ENCODE data around the gene PIK3R6.
A peak's percentile ranks its signal among the peaks of the same experiment; 100 is the strongest.

The PIK3R6 gene

GRCh38 chr17:8867361-8867981, at the start of gene PIK3R6:
TSS of gene PIK3R6 (minus strand) at chr17:8867674. CDS start at chr17:8849794, 17,880 bp downstream.
- DNase-seq (ENCODE audit: low read depth) = no peak

DNA sequence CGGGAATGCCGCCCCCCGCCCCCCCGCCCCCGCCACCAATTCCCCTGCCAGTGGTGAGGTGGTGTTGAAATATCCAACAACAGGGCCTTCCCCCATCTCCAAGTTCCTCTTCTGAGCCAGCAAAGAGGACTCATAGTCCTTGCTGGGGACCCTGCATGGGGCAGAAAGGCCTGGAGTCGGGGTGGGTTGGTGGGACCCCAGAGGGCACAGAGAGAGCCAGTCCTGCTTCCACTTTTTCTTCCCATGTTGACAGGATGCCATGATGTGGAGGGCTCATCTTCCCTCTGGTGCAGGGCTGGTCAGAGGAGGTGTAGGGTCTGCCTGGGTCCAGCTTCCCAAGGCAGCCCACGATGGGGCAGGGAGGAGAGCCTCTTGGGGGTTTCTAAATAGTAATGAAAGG, 49.0 kb upstream of the PIK3R6 start:
- DNase-seq (ENCODE audit: low read depth) = no peak

DNA sequence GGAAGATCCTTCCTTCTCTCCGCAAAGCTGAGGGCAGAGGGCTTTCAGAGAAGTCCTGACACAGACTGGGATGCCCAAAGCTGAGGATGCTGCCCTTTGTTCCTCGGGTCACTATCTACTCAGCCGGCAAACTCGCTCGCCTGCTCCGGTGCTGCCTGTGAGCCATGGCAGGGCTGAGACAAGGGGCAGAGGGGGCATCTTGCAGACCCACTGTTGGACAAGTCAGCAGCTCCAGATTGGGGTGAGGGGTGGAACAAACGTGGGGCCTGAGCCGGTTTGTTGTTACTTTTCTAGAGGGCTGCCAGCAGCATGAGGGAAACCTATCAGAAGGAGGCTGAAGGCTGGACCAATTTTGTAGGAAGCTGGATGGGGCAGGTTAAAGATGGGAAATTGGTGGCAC, 47.1 kb upstream of the PIK3R6 start:
- DNase-seq (ENCODE audit: low read depth) = no peak

DNA sequence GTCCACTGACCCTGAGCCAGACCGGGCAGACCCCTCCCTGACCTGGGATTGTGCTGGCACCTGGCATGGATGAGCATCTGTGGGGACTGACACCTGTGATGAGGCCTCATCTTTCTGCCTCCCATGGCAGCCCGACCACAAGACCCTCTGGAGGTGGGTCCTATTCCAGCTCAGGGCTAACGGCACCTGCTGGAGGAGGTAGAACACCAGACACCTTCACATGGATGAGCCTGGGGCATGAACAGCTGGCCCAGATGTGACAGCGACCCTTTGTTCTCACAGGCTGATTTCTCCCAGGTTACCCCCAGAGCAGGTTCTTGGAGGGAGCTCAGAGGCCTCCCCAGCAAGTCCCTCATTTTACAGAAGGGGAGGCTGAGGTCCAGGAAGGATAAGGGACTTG, 46.4 kb upstream of the PIK3R6 start:
- no peak for DNase-seq (ENCODE audit: low read depth)

GRCh38 chr17:8913091-8913490, 45.6 kb upstream of the PIK3R6 start:
- no peak for DNase-seq (ENCODE audit: low read depth)

DNA sequence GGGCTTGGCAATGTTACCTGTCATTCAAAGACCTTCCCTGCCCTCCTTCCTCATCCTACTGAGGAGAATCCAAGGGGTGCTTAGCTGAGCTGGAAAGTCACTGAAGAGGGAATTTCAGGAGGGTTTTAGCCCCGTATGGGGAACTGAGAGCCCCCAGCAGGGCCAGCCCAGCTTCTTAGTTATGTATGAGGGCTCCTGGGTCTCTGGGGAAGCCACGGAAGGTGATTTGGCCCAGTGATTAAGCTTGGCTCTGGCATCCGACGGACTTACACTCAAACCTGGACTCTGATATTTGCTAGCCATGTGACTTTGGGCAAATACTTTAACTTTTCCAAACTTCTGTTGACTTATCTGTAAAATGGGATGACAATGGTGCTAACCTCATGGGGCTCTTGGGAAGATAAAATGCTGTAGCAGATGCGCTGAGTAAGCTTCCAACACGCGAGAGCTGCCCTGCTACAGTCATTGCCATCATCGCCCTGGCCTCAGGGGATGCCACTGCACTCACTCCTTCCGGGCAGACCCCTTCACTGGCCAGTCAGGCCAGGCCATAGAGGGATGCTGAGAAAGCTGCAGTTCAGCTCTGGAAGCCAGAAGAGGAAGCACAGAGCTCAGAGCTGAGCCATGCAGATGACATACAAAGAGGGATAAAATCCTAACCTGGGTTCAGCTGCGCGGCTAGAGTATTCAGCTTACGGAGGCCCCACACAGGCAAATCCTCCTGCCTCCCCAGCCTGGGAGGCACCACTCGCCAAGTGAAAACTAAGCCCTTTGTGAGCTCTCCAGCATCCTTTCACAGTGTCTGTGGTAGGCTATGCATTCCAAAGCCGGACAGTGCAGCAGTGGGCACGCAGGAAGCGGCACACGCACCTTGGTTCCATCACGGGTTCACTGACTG, 44.9 kb upstream of the PIK3R6 start:
- DNase-seq (ENCODE audit: low read depth) = no peak

DNA sequence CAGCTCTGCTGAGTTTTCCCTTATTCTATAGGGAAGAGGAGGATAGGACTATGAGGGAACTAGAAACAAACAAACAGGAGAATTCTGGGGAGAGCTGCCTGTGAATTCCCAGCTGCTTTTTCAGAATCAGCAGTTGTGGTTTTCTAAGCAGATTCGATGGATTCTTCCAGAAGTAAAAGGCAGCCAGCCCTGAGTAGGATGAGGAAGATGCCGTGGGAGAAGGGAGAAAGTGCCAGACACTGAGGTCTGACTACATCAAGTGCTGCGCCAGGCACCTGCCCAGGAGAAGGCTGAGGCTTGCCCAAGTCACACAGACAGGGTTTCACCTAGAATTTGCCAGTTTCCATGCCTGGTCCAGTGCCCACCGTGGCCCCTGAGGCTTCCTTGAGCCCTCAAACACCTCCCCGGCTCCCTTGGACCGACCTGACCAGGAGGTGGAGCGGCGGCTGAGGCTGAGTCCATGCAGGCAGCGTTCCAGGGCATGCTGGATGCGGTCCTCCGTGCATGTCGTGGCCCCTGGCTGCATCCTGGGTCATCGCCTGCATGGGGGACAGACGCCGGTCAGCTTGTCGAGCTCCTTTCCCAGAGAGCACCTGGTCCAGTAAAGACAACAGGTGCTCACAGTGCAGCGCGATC, 43.6 kb upstream of the PIK3R6 start:
- DNase-seq (ENCODE audit: low read depth) = no peak

GRCh38 chr17:8909586-8910270, 42.3 kb upstream of the PIK3R6 start:
- no peak for DNase-seq (ENCODE audit: low read depth)

DNA sequence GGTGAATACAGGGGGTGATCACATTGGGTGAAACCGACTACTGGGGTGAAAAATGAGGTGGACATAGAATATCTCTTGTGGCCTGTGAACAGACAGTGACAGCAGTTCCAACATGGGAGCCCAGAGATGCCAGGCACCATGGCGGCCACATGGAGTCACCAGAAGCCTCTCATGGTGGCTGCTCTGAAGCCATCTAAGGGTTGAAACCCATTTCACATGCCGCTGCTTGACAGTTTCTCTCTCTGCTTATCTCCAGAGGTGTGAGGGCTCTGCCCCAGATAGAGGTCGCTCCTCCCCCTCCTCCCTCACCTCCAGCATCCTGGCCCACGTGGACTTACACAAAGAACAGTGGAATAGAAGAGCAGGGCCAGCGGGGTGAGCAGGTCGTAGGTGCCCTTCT, 37.9 kb upstream of the PIK3R6 start:
- DNase-seq (ENCODE audit: low read depth) = no peak

DNA sequence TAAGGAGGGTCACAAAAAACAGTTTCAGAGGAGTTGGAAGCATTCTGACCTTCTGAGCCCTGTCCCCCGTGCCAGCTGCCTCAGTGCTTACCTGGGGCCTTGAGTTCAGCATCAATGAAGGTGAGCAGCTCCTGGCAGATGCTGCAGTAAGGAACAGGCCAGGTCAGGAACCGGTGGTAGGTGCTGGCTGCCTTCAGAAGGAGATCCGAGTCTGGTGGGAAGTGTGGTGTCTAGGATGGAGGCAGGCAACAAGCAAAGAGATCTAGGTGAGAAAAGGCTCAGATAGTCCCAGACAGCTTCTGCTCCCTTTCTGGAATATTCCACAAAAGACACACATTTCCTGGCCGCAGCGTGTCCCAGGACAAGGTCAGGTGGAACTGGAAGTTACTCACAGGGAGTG, 37.2 kb upstream of the PIK3R6 start:
- no peak for DNase-seq (ENCODE audit: low read depth)

DNA sequence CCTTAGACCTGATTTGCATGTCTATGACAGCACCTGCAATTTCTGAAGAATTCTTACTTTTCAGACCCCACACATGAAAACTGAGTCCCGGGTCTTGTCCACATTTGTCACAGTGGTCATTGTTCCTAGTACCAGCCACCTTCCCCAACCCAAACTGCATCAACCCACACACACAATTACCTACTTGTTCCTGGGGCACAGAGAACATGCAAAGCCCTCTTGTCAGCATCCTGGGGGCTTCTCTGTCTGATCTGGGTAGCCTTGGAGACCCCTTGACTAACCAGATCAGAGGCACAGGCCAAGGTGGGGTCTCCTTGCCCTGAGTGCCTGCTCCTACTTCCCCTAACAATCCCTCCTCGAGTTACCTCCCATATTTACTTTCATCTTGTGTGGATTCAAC, 36.7 kb upstream of the PIK3R6 start:
- DNase-seq (ENCODE audit: low read depth) = no peak

DNA sequence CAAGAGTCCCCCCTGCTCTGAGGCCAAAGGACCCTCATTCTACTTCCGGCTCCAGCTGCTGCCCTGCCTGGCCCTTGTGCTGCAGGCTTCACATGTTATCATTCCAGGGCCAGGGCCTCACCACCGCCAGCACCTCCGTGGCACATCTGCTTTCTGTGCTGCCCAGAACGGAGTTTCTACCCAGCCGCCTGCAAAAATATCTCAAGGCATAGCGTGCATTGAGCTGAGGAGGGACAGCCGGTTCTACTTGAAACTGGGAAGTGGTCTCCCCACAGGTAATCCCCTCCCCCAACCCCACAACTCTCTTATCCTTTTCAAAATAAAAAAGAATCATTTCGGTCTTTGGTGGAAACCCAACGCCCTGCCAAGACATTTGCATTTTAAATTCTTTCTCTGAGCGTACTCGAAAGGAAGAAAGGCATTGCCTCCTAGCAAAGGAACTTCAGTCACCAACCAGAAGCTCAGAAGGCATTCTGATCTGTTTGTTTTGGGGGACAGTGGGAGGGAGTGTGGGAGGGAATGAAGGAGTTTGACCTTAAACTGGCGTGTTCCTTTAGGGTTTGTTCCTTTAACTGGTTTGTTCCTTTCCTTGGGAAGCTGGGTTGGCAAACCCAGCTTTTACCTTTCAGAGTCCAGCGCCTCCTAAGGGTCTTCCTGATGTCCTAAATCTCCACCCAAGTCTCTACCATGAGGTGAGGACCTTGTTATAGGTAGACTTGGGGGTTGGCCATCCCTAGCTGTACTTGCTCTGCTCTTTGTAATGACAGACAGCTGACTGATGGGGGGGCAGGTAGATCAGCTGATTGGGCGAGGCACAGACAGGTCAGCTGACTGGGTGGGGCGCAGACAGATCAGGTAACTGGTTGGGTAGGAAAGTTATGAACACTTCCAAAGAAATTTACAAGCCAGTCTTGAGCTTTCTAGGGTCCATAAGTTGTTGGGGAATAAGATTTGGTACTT, 33.4 kb upstream of the PIK3R6 start:
- no peak for DNase-seq (ENCODE audit: low read depth)

DNA sequence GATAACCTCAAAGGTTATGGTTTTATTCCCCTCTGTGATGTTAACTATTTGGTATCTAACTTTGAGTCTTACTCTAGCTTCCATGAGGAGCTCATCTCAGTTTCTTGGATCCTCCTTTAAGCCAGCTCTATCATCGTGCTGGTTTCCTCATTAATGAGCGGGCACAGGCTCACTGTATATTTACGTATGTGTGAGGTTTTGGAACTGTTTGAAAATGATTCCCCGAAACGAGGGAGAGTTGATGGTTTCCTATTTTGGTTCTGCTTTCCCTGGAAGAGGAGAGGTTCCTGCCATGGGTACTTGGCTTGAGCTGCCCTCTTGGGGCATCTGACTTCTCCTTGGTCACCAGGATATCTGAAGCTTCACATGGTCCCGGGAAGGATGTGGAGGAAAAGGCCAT, 32.7 kb upstream of the PIK3R6 start:
- no peak for DNase-seq (ENCODE audit: low read depth)

GRCh38 chr17:8898636-8899035, 31.2 kb upstream of the PIK3R6 start:
- DNase-seq (ENCODE audit: low read depth) = no peak

DNA sequence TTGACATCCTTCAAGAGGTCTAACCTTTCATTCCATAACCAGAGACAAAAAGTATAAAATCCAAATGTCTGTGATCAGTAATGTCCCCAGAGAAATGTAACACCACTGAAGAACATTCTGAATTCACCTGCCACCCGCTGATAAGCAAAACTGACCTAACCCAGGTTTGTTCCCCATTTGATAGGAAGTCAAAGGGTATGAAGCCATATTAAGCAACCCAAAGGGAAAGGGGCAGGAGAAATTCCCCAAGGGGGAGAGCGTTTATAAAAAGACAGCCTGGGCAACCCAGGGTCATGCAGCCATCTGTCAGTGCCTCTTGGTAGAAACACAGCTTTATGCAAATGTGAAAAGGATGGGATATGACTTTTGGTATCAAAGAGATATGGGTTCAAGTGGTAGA, 30.7 kb upstream of the PIK3R6 start:
- no peak for DNase-seq (ENCODE audit: low read depth)

- DNase-seq (ENCODE audit: low read depth) = no peak
Observed at GRCh38 chr17:8896641-8897635, 29.5 kb upstream of the PIK3R6 start.

DNA sequence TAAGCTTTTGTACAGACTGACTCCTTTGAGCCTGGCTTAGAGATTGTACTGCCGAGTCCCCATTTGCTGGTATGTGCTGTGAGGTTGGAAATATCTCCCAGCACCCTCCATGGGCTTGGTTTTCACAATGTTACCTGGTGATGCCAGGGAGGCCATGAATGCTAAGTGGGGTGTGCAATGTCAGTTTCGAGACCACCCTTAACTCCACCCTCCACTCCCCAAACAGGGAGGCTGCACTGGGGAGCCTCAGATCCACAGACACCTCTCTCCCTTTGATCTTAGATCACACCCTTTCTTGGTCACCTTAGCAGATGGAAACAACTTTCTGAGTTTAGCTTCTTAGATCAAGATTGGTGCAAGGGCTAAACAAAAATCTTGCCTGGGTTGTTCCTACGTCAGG, 28.6 kb upstream of the PIK3R6 start:
- no peak for DNase-seq (ENCODE audit: low read depth)

DNA sequence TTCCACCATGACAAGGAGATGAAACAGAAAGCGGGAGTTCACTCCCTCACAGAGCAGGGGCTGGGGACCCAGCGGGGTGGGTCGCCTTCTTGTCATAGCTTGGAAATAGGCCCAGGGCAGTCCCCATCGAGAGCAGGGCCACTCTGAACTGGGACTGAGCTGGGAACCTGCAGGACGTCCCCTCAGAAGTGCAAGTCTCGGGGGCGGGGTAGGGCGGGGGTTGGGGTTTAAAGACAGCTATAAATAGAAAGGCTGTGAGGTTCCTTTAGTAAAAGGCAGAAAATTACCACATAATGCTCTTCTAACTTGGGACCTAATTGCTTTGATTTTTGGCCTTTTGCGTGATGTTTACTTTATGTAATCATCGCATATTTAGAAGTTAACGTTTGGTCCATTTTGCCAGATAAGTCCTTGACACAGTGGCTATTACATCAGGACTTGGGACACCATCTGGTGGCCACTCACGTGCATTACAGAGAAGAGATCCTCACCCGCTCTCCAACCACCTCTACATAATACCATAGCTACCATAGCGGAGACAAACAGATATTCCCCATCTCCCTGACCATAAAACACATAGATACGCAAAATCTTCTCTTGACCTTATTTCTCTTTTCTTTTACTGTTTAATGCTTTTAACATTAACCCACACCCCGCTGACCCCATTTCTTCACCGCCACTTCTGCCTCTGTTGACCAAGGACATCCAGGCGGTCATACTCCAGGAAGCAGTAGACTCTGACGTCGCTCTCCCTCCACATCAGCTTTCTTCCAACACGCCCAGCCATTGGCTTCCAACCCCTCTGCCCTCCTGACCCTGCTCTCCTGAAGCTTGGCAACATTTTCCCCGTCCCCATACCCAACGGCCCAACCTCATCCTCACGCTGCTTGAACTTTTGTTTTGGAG, 27.5 kb upstream of the PIK3R6 start:
- peak; percentile 30 for DNase-seq (ENCODE audit: low read depth)

GRCh38 chr17:8894202-8894671, 26.8 kb upstream of the PIK3R6 start:
- DNase-seq (ENCODE audit: low read depth) = no peak

Measured in activated T-cell treated with anti-CD3 and anti-CD28 coated beads for 48 hours (primary cell).